ENCODE data around the gene SART1. TPM values are rescaled to one million over a fixed set of nuclear protein-coding genes. Genes with fewer than 3 reads are reported as not detected.
"Not testable (repeated sequence)": the region's sequence is repeated elsewhere in the genome, so short reads cannot be mapped to it uniquely, and the experiment has no call there.

Gene SART1
- total RNA-seq, 1 donor: 22.4 TPM

GRCh38 chr11:66006891-66007176, 45.3 kb downstream of the SART1 start:
- H3K27me3 ChIP-seq (ENCODE audit: insufficient read depth, low read length): no peaks in the 10 kb centered on the region
- peaks cover 19% of the 10 kb centered on the region for H3K79me2 ChIP-seq (ENCODE audit: insufficient read depth, low read length)
- no peak overlapping the region for H2AFZ ChIP-seq (ENCODE audit: low read length)
- peaks cover 12% of the 10 kb centered on the region for H3K4me1 ChIP-seq (ENCODE audit: insufficient read depth, low read length)
- H4K20me1 ChIP-seq (ENCODE audit: insufficient read depth, low read length): no peaks in the 10 kb centered on the region
- no peak for DNase-seq (ENCODE audit: insufficient read length, low spot score, missing footprints)
- H3K9me3 ChIP-seq (ENCODE audit: low read depth, low read length): no peaks in the 10 kb centered on the region
- H3K27ac ChIP-seq (ENCODE audit: low read depth, low read length): no peak overlapping the region
- H3K4me2 ChIP-seq (ENCODE audit: insufficient read depth, low read length): no peak overlapping the region
- no peak overlapping the region for H3K4me3 ChIP-seq (ENCODE audit: insufficient read depth, low read length)
- peaks cover 13% of the 10 kb centered on the region for H3K36me3 ChIP-seq (ENCODE audit: insufficient read depth, low read length)
- TF ChIP-seq CTCF (IDR thresholded peaks at IDR 0.05; ENCODE audit: extremely low read depth, low read depth, low read length): no peak

GRCh38 chr11:66007201-66007634, 45.7 kb downstream of the SART1 start:
- TF ChIP-seq CTCF (IDR thresholded peaks at IDR 0.05; ENCODE audit: extremely low read depth, low read depth, low read length): no peak
- DNase-seq (ENCODE audit: insufficient read length, low spot score, missing footprints): peak; percentile 66
- H3K79me2 ChIP-seq (ENCODE audit: insufficient read depth, low read length): peaks cover 18% of the 10 kb centered on the region

GRCh38 chr11:66008095-66008467, 46.5 kb downstream of the SART1 start:
- H3K36me3 ChIP-seq (ENCODE audit: insufficient read depth, low read length): peaks cover 13% of the 10 kb centered on the region
- H3K4me2 ChIP-seq (ENCODE audit: insufficient read depth, low read length): no peak overlapping the region
- no peaks in the 10 kb centered on the region for H3K27me3 ChIP-seq (ENCODE audit: insufficient read depth, low read length)
- H3K79me2 ChIP-seq (ENCODE audit: insufficient read depth, low read length): peaks cover 13% of the 10 kb centered on the region
- H2AFZ ChIP-seq (ENCODE audit: low read length): no peak overlapping the region
- DNase-seq (ENCODE audit: insufficient read length, low spot score, missing footprints): peak; percentile 60
- no peak overlapping the region for H3K27ac ChIP-seq (ENCODE audit: low read depth, low read length)
- no peaks in the 10 kb centered on the region for H3K9me3 ChIP-seq (ENCODE audit: low read depth, low read length)
- H3K4me3 ChIP-seq (ENCODE audit: insufficient read depth, low read length): no peak overlapping the region
- H3K4me1 ChIP-seq (ENCODE audit: insufficient read depth, low read length): peaks cover 13% of the 10 kb centered on the region
- no peaks in the 10 kb centered on the region for H4K20me1 ChIP-seq (ENCODE audit: insufficient read depth, low read length)
- no peak for TF ChIP-seq CTCF (IDR thresholded peaks at IDR 0.05; ENCODE audit: extremely low read depth, low read depth, low read length)

More at GRCh38 chr11:66007201-66007634, 45.7 kb downstream of the SART1 start:
- Histone ChIP-seq H2AFZ (ENCODE audit: low read length) (no peak overlapping the region), H3K9me3 (ENCODE audit: low read depth, low read length) (no peaks in the 10 kb centered on the region), H3K4me3 (ENCODE audit: insufficient read depth, low read length) (no peak overlapping the region), H3K36me3 (ENCODE audit: insufficient read depth, low read length) (peaks cover 13% of the 10 kb centered on the region), H4K20me1 (ENCODE audit: insufficient read depth, low read length) (no peaks in the 10 kb centered on the region), H3K4me2 (ENCODE audit: insufficient read depth, low read length) (no peak overlapping the region), H3K27me3 (ENCODE audit: insufficient read depth, low read length) (no peaks in the 10 kb centered on the region), H3K27ac (ENCODE audit: low read depth, low read length) (no peak overlapping the region), H3K4me1 (ENCODE audit: insufficient read depth, low read length) (peaks cover 12% of the 10 kb centered on the region)

GRCh38 chr11:66008468-66009101, 47.1 kb downstream of the SART1 start:
- no peak overlapping the region for H3K4me2 ChIP-seq (ENCODE audit: insufficient read depth, low read length)
- H3K4me1 ChIP-seq (ENCODE audit: insufficient read depth, low read length): peaks cover 12% of the 10 kb centered on the region
- H3K4me3 ChIP-seq (ENCODE audit: insufficient read depth, low read length): no peak overlapping the region
- peak; percentile 71 for DNase-seq (ENCODE audit: insufficient read length, low spot score, missing footprints)
- no peaks in the 10 kb centered on the region for H3K27me3 ChIP-seq (ENCODE audit: insufficient read depth, low read length)
- no peaks in the 10 kb centered on the region for H4K20me1 ChIP-seq (ENCODE audit: insufficient read depth, low read length)
- TF ChIP-seq CTCF (IDR thresholded peaks at IDR 0.05; ENCODE audit: extremely low read depth, low read depth, low read length): no peak
- peak overlapping the region; percentile 81 for H2AFZ ChIP-seq (ENCODE audit: low read length)
- peaks cover 13% of the 10 kb centered on the region for H3K36me3 ChIP-seq (ENCODE audit: insufficient read depth, low read length)
- H3K79me2 ChIP-seq (ENCODE audit: insufficient read depth, low read length): peaks cover 8% of the 10 kb centered on the region
- no peak overlapping the region for H3K27ac ChIP-seq (ENCODE audit: low read depth, low read length)
- no peaks in the 10 kb centered on the region for H3K9me3 ChIP-seq (ENCODE audit: low read depth, low read length)

GRCh38 chr11:66010036-66010435, 48.5 kb downstream of the SART1 start:
- H3K4me2 ChIP-seq (ENCODE audit: insufficient read depth, low read length); DNase-seq (ENCODE audit: insufficient read length, low spot score, missing footprints); H3K36me3 ChIP-seq (ENCODE audit: insufficient read depth, low read length); H3K27ac ChIP-seq (ENCODE audit: low read depth, low read length); H3K4me3 ChIP-seq (ENCODE audit: insufficient read depth, low read length); H3K9me3 ChIP-seq (ENCODE audit: low read depth, low read length); H2AFZ ChIP-seq (ENCODE audit: low read length); H4K20me1 ChIP-seq (ENCODE audit: insufficient read depth, low read length); H3K79me2 ChIP-seq (ENCODE audit: insufficient read depth, low read length); H3K27me3 ChIP-seq (ENCODE audit: insufficient read depth, low read length): not testable (repeated sequence)
- peaks cover 15% of the 10 kb centered on the region for H3K4me1 ChIP-seq (ENCODE audit: insufficient read depth, low read length)
